GM21390 (cell line): ENCODE measurements around the gene WFDC2.
A peak's percentile ranks its signal among the peaks of the same experiment; 100 is the strongest.

Source experiments
- ATAC-seq: cut with Tn5 transposase; IDR thresholded peaks from one replicate; pipeline ENCODE4 v1.9.1; 2021; ENCODE audit not compliant: unreplicated experiment

The WFDC2 gene

GRCh38 chr20:45469336-45470261 is at the start of gene WFDC2:
Gene WFDC2 (plus strand): TSS chr20:45469753. CDS start chr20:45469782, 29 bp downstream.
- ATAC-seq = no peak

- no peak for ATAC-seq
These were observed 49.4 kb upstream of the WFDC2 start for GRCh38 chr20:45420125-45420524.

- no peak for ATAC-seq
These were observed 45.9 kb upstream of the WFDC2 start for GRCh38 chr20:45423700-45424099.

- ATAC-seq = no peak
These were observed 44.0 kb upstream of the WFDC2 start for GRCh38 chr20:45425561-45425960.

- ATAC-seq = no peak
These were observed 43.1 kb upstream of the WFDC2 start for GRCh38 chr20:45426320-45427016.

GRCh38 chr20:45427236-45428149 is 42.1 kb upstream of the WFDC2 start:
- no peak for ATAC-seq

- no peak for ATAC-seq
These were observed 39.9 kb upstream of the WFDC2 start for GRCh38 chr20:45429618-45430017.

GRCh38 chr20:45432294-45432693 is 37.3 kb upstream of the WFDC2 start:
- peak; percentile 72 for ATAC-seq

- ATAC-seq = no peak
These were observed 36.2 kb upstream of the WFDC2 start for GRCh38 chr20:45433316-45433715.

GRCh38 chr20:45433976-45434375 is 35.6 kb upstream of the WFDC2 start:
- ATAC-seq = no peak

GRCh38 chr20:45436732-45437485 is 32.6 kb upstream of the WFDC2 start:
- no peak for ATAC-seq

- no peak for ATAC-seq
These were observed 29.1 kb upstream of the WFDC2 start for GRCh38 chr20:45440424-45440823.

GRCh38 chr20:45440891-45441685 is 28.5 kb upstream of the WFDC2 start:
- no peak for ATAC-seq

GRCh38 chr20:45441746-45442145 is 27.8 kb upstream of the WFDC2 start:
- ATAC-seq = no peak

- no peak for ATAC-seq
These were observed 25.5 kb upstream of the WFDC2 start for GRCh38 chr20:45444050-45444449.

GRCh38 chr20:45445805-45446562 is 23.6 kb upstream of the WFDC2 start:
- no peak for ATAC-seq

GRCh38 chr20:45448270-45448669 is 21.3 kb upstream of the WFDC2 start:
- ATAC-seq = no peak

- no peak for ATAC-seq
These were observed 20.0 kb upstream of the WFDC2 start for GRCh38 chr20:45449528-45449927.
